ENCODE results near the gene MEGF10.

DNA sequence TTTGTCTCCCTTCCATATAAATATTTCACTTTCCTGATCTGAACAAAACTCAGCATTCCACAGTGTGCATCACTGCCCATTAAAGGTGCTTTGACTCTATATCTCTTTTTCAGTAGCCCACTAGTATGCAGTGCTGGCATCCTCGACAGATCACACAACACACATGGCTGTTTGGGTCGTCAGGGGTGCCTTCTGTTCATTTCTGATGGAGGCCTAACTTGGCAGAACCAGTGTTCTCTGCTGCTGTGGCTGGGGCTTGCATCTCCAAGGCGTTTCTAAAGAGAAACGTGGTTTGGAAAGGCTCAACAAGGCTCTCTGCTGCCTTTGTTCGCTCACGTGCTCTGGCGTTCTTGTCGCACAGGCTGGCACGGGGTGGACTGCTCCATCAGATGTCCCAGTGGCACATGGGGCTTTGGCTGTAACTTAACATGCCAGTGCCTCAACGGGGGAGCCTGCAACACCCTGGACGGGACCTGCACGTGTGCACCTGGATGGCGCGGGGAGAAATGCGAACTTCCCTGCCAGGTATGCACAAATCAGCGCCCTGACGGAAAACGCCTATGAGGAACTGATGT is 129.2 kb downstream of the MEGF10 start:
- TF ChIP-seq, protein P1, sequence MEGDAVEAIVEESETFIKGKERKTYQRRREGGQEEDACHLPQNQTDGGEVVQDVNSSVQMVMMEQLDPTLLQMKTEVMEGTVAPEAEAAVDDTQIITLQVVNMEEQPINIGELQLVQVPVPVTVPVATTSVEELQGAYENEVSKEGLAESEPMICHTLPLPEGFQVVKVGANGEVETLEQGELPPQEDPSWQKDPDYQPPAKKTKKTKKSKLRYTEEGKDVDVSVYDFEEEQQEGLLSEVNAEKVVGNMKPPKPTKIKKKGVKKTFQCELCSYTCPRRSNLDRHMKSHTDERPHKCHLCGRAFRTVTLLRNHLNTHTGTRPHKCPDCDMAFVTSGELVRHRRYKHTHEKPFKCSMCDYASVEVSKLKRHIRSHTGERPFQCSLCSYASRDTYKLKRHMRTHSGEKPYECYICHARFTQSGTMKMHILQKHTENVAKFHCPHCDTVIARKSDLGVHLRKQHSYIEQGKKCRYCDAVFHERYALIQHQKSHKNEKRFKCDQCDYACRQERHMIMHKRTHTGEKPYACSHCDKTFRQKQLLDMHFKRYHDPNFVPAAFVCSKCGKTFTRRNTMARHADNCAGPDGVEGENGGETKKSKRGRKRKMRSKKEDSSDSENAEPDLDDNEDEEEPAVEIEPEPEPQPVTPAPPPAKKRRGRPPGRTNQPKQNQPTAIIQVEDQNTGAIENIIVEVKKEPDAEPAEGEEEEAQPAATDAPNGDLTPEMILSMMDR (IDR thresholded peaks at IDR 0.05; ENCODE audit: control extremely low read depth in 1 of 3, insufficient read depth in 1 of 3, low read depth in 1 of 3, low read length in 3 of 3): no peak
- no peak for TF ChIP-seq TAF1 (IDR thresholded peaks at IDR 0.05; ENCODE audit: low read depth, low read length)
- TF ChIP-seq RXRA (IDR thresholded peaks at IDR 0.05; ENCODE audit: insufficient read depth, low read depth, low read length): no peak
- no peak for TF ChIP-seq EP300 (IDR thresholded peaks at IDR 0.05; ENCODE audit: borderline replicate concordance in 1 of 2, low read depth in 2 of 2, low read length in 2 of 2)
- TF ChIP-seq EZH2 (IDR thresholded peaks at IDR 0.05; ENCODE audit: low read depth, low read length, severe bottlenecking): no peak
- TF ChIP-seq, protein P2, sequence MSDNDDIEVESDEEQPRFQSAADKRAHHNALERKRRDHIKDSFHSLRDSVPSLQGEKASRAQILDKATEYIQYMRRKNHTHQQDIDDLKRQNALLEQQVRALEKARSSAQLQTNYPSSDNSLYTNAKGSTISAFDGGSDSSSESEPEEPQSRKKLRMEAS (IDR thresholded peaks at IDR 0.05): no peak
- TF ChIP-seq CEBPB (IDR thresholded peaks at IDR 0.05; ENCODE audit: low read depth, low read length): no peak

All from H1 (cell line).